ENCODE data around the gene GPC1.
"Not testable (repeated sequence)": the region's sequence is repeated elsewhere in the genome, so short reads cannot be mapped to it uniquely, and the experiment has no call there.

Gene GPC1

GRCh38 chr2:240435457-240435947, at the start of gene GPC1:
Gene GPC1 (plus strand): TSS chr2:240435663. CDS start chr2:240435919, 256 bp downstream.
- DNase-seq: no peak

DNA sequence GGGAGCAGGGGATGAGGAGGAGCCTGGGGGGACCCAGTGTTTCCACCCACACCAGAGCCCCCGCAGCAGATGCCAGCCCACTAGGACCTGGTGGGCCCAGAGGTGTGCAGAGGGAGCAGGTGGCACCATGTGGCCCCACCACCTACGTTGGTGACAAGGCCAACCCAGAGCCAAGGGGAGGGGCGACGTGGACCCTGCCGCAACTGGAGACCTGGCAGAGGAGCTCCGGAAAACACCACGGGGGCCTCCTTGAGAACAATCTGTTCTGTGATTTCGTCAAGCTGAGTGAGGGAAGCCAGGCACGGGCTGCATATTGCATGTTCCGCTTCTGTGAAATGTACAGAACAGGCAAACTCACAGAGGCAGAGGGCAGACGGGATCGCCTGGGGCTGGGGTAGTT, 49.1 kb upstream of the GPC1 start:
- DNase-seq: no peak

GRCh38 chr2:240386743-240387142, 48.7 kb upstream of the GPC1 start:
- DNase-seq: not testable (repeated sequence)

GRCh38 chr2:240387325-240387668, 48.2 kb upstream of the GPC1 start:
- no peak for DNase-seq

GRCh38 chr2:240387669-240388358, 47.6 kb upstream of the GPC1 start:
- no peak for DNase-seq

- no peak for DNase-seq
These were observed 46.8 kb upstream of the GPC1 start for GRCh38 chr2:240388471-240389301.

- DNase-seq: no peak
These were observed 46.1 kb upstream of the GPC1 start for GRCh38 chr2:240389302-240389805.

DNA sequence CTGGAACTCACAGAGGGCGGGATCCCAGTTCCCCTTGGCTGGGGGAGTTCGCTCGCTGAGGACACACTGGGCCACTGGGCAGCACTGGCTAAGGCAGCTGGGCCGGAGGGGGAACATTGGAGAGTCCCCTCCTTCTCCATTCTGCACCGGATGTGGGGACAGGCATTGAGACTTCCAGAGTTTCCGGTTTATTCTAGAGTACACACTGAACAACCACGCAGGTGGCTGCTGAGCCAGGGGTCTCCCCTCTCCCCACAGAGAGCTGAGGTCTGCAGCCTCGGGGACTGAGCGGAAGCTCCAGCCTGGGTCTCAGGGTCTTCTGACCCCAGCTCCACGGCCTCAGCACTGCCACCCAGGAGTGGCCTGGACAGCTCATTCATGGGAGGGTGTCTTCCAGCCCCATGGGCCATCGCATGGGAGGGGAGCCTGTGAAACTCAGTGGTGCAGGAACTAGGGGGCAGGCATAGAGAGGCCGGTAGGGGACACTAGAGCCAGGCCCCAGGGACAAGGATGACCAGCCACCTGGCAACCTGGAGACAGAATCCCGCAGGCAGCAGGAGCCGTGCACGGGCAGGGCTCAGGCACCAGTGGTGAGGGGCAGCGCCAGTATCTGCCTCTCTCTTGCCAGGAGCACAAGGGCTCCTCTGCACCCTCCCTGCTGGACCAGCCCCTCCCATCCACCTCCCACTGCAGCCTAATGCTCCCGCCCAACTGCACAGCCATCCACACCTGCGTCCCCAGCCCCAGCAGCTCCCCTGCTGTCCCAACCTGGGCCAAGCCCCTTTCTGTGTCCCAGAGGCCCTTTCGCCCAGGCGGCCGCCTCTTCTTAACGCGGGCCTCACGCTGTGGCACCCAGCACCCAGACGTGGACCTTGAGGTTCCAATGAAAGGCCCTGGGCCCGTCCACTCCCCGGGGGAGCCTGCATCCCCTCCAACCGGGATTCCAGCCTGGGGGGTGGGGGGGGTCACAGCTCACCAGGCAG, 45.1 kb upstream of the GPC1 start:
- DNase-seq: no peak

GRCh38 chr2:240391111-240392051, 44.1 kb upstream of the GPC1 start:
- no peak for DNase-seq

DNA sequence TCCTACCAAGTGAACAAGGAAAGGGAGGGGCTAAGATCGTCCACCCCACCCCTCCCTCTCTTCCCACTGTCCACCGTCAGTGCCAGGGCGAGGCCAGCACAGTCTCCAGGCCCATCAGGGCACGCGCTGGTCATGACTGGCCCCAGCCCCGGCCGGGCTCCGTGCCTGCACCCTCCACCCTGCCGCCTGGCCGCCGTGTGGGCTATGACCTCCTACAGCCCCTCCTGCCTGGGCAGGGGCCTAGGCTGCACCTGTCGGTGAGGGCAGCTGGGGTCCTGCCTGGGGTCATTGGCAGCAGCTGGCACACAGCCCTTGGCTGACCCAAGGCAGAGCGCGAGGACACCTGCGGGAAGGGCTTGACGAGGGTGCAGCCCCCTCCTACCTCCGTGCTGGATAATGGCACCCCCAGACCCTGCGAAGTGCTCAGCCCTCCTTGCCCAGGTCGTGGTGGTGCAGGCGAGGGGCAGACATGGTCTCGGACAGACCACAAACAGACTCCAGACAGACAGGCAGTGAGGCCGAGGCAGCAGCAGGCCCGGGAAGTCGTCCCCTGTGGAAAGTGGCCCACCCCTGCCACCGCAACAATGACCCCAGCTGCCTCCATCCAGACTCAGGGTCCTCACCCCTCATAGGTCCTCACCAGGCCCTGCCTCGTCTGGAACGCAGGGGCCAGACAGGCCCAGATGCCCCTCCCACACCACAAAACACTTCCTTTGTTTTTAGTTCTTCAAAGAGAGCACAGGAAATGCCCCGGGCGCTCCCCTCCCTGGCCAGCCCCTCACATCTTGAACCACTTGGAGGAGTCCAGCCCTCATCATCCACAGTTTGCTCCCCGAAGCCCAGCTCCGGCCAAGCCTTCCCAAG, 43.1 kb upstream of the GPC1 start:
- no peak for DNase-seq

- no peak for DNase-seq
These were observed 42.3 kb upstream of the GPC1 start for GRCh38 chr2:240392948-240393830.

GRCh38 chr2:240393831-240394410, 41.5 kb upstream of the GPC1 start:
- DNase-seq: no peak

GRCh38 chr2:240394549-240394948, 40.9 kb upstream of the GPC1 start:
- DNase-seq: no peak

DNA sequence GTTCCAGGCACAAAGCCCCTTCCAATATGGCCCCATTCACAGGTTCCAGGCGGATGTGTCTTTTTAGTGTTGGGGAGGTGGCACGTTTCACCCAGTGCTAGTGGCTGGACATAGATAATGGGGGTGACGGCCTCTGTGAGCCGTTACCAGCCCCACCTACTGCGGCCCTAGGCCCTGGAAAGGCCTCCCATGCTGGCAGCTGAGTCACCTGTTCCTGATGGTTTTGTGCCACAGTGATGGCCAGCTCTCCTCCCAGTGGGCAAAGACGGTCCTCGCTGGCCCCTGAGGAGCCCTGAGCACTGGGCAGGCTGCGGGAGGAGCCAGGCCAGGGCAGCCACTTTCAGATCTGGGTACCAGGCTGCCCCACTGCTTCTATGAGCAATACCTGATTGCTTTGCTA, 40.0 kb upstream of the GPC1 start:
- DNase-seq: no peak

DNA sequence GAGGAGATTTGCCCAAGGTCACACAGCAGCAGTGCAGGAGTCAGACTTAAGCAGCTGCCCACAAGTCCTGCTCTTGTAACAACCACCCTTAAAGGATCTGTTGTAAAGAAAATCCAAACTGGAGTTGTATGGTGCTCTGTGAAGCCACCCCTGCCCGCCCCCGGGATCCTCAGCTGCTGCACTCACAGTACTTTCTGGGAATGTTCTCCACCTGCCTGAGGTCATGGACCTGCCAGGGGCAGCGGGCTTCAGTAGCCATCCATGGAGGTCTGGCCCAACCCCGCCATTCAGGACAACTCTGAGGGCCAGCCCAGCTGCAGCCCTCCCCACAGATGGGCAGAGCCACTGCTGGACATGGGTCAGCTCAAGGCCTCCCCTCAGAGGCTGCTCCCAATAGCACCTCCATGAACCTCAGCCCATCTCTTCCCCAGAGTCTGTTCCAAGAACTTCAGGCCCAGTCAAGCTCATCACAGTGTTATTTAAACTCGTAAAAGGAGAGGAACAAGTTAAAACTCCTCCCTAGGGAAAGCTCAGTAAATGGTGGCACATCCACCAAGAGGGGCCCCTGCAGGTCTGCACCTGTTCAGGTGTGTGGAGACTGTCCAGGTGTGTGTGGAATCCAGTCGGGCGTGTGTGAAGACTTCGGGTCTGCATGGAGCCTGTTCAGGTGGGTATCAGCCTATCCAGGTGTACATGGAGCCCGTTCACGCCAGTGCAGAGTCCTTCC, 39.4 kb upstream of the GPC1 start:
- no peak for DNase-seq

GRCh38 chr2:240396623-240397541, 38.6 kb upstream of the GPC1 start:
- no peak for DNase-seq

DNA sequence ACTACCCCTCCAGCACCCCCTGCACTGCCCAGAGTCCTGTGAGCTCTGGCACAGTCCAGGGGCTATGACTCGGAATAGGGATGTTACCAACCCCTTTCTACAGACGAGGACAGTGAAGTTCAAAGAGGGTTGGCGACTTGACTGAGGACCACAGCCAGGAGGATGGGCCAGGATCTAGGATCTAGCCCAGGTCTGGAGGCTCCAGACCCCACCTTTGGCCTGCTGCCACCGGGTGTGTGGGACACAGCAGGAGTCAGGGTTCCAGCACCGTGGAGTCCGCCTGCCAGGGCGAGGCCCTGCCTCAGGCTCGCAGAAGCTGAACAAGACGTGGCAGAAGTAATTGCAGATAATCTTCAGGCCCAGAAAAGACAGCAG, 37.9 kb upstream of the GPC1 start:
- no peak for DNase-seq

All from stimulated activated CD4-positive, alpha-beta T cell treated with anti-CD3 and anti-CD28 coated beads, Interleukin-12 subunit alpha, Interleukin-12 subunit beta, amount 100 ng/mL, for 4 hours (primary cell).